ENCODE results near the gene WFDC2.

DNA sequence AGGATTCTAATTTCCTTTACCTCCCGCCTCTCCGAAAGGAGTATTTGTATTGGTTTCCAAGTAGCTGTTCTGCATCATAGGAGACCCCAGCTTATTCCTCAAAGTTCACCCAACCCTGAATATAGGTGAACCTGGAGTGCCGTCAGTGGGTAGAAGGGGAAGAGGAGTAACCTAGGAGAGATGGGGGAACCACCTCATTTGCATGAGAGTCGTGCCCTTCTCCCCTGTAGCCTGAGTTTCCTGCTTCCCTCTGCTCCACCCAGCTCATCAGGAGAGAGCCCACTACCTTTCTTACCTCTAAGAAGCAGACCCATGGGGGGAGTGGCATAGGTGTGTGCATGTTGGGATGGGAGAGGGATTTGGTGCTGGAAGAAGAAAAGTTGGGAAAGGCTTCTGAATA, 17.3 kb upstream of the WFDC2 start:
- TF ChIP-seq TAF1 (IDR thresholded peaks at IDR 0.05; ENCODE audit: low read depth): no peak
- TF ChIP-seq FOXM1 (IDR thresholded peaks at IDR 0.05; ENCODE audit: borderline replicate concordance, low read depth): no peak
- TF ChIP-seq, protein P1, sequence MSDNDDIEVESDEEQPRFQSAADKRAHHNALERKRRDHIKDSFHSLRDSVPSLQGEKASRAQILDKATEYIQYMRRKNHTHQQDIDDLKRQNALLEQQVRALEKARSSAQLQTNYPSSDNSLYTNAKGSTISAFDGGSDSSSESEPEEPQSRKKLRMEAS (IDR thresholded peaks at IDR 0.05): no peak
- no peak for TF ChIP-seq NFIC (IDR thresholded peaks at IDR 0.05)
- TF ChIP-seq YY1 (IDR thresholded peaks at IDR 0.05; ENCODE audit: low read depth): no peak
